Activated T-cell treated with anti-CD3 and anti-CD28 coated beads for 48 hours (primary cell): ENCODE results near the gene NFATC1.

Experiments used
- DNase-seq: peaks from one replicate; pipeline ENCODE4 v3.0.0-alpha.2; 2020; ENCODE audit warnings: low read depth

NFATC1 gene

DNA sequence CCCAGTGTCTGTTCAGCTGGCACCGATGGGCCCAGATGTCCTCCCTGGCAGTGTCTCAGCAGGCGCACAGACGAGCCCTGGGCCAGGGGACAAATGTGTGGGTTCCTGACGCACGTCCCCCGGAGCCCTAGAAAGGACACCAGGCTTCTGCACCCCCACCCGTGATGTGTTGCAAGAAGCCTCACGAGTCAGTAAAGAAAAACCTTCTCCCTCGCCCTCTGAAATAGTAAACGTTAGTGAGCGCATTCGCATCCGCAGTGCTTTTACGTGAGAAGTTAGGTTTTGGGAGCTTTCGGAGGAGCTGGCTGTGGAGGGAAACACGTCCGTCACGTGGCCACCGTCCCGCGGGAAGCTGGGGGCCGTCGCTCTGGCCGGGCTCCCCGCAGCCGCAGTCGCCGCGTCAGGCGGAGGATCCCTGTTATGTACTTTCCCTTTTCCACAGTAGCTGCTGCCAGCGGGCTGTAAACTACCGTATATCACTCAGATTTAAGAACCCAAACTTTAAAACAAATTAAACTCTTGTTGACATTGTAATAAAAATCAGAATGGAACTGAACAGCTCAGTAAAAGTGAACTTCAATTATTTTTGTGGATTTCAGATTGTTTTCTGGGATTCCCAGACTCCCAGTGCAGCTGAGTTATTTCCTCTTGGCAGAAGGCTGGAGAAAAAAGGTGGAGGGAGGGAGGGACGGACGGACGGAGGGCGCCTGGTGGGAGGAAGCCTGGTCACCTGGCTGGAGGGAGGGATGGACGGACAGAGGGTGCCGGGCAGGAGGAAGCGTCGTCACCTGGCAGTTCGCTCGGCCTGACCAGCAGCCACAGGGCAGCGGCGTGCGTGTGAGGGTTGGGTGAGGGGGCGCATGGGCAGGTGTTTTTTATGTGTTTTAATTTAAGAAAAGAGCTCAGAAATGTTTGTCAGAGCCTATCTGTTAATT lies 112.1 kb downstream of the NFATC1 start:
- DNase-seq, result no peak

DNA sequence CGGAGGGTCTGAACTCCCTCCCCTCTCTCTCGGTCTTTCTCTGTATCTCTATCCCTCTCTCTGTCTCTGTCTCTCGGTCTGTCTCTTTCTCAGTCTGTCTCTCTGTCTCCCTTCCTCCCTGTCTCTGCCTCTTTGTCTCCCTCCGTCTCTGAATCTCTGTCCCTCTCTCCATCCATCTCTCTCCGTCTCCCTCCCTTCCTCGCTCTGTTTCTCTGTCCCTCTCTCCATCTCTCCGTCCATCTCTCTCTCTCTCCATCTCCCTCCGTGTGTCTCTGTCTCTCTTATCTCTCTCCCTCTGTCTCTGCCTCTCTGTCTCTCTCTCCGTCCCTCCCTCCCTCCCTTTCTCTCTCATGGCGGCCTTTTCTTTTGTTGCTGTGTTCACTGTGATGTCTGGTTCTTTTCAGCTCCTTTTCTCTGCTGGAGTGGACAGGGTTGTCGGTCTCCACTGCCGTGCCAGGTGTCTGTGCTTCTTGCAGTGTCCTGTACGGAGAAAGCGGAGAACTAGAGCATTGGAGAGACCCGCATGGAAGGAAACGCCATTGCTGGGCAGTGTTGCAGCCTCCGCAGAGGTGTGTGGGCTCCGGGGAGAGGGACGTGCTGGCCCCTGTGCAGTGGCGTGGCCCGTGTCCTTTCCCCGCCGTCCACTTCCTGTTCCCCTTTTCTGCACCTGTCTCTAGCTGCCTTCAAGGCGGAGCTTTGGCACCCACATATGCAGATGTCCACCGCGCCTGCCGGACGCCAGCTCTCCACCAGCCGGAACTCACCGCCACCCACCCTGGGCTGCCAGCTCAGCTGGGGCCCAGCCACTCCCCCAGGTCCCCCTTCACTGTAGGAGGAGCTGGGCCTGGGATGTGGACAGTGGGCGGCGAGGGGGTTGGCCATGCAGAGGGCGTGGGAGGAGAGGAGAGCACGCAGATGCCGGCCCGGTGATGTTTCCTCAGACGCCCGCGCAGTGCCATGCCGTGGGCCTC lies 113.1 kb downstream of the NFATC1 start:
- no peak for DNase-seq

DNA sequence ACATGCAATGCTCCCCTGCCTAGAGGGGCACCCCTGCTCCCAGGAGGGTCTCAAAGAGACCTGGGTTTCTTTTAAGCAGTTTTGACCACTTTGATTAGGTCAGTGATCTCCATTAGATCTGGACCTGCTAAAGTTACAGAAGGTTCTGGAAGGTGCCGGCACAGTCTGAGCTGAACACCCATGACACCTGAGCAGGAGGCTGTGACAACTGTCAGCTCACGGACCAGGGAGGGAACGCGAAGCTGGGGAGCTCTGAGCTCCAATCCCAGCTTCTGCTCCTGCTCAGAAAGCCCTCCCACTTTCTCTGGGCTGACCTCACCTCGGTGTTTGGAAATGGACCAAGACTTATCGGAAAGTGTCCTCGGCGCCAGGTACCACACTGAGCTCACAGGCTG lies 113.8 kb downstream of the NFATC1 start:
- no peak for DNase-seq

DNA sequence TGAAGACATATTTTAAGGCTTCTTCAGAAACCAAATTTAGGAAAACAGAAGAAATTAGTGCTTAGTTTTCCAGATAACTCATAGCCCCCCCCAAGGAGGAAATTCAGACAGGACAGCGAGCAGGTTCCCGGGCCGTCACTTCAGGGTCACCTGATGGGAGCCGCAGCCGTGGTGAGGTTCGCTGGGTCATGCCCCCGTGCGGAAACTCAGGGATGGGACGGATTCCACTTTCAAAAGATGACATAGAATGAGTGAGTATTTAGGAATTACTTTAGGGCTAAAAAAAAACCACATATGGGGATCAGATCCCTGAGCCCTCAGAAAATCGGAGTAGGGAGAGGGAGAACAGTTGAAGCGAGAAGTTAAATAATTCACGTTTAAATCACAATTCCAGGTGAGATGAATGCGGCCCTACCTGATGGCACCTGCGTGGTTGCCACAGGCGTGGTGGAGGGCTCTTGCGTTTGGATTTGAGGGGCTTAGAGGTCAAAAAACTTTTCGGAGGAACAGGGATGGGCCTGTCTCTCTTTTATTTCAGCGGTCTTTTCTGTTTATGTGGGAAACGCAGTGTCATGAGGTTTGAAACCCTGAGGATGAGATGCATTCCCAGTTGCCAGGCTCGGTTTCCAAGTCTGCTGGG lies 114.4 kb downstream of the NFATC1 start:
- no peak for DNase-seq

DNA sequence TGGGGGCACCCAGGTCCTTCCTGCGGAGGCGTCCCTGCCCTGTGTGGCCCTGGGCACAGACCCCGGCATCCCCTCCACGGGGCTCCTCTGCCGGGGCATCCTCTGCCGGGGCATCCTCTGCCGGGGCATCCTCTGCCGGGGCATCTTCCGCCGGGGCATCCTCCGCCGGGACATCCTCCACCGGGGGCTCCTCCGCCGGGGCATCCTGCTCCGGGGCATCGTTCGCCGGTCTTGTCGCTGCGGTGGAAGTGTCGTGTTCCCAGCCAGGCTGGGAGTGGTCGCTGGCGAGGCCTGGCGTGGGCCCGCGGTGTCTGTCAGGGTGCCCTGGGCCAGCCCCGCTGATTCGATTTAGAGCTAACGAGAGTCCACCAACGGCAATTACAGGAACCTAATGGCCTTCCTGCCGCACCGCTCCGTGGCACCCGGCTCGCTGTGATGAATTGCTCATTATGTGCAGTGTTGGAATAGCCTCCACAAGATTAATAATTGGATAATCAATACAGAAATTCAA lies 115.1 kb downstream of the NFATC1 start:
- no peak for DNase-seq

DNA sequence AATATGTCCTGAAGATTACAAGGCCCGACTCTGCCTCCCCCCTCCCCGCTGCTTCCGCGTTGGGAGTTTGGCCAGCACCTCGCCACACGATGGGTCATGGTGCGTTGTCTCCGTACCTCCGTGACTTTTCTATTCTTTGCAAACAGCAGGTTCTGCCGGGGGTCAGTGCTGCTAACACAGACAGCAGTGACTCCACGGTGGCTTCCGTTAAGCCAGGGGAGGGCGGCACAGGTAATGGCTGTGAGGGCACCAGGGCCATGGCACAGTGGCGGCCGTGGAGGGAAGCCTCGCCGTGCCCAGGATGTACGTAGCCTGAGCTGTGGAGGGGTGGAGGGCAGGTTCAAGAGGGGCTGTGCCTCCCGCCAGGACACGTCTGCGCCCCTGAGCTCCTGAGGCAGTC lies 115.5 kb downstream of the NFATC1 start:
- DNase-seq, result no peak

DNA sequence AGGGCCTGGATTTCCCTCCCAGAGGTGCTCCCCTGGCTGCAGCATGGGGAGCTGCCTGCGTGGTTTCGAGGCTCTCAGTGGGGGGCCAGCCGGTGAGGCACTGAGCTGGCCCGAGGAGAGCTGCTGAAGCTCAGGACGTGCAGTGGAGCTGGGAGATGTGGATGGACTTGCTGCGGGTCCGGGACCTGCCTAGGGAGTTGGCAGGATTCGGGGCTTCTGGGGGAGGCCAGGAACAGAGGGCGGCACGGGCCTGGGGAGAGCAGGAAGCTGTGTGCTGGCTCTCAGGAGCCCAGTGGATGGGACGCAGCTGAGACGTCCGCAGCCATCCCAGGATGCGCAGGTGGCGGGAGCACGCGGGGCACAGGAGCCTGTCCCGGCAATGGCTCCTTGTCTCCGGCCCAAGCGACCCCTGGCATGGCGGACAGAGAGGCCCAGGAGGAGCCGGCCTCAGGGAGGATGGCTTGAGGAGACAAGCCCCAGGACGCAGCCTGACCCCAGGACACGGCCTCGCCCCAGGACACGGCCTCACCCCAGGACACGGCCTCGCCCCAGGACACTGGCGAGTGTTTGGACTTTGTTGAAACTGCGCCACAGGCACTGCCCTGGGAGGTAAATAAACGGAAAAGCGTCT lies 116.1 kb downstream of the NFATC1 start:
- no peak for DNase-seq

DNA sequence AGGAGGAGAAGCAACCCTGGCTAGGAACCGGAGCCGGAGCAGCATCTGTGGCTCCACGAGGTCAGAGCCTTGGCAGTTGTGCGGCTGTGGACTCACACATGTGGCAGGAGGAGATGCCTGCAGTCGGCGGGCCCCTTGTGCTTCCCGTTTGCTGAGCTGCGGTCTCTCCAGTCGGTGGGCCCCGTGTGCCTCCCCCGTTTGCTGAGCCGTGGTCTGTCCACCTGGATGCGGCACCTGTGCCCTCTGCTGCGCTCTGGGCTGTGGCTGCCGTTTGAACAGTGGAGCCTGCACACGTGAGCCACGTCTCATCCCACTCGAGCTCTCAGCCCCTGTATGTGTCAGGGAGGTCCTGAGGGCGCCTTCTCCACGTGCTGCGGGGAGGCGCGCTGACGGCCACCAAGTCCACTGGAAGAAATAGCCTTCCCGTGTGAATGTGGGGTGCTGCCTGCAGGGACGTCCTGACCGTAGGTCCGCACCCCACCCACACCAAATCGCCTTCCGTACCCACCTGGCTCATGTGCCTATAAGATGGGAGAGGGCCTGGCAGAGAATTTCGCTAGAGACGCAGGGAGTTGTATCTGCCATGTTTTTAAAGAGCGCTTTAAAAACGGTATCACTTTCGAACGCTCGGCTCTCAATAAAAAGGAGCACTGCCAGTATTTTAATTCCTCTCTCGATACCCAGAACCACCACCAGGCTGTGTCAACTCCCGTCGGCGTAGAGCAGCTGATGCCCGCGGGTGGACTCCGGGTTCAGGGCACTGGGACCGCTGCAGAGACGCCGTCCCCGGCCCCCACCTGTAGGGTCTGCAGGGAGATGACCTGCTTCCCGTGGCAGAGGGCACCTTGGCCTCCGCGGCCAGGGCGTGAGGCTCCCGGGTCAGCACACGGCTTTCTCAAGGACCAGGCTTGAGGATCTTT lies 117.0 kb downstream of the NFATC1 start:
- DNase-seq, result no peak

DNA sequence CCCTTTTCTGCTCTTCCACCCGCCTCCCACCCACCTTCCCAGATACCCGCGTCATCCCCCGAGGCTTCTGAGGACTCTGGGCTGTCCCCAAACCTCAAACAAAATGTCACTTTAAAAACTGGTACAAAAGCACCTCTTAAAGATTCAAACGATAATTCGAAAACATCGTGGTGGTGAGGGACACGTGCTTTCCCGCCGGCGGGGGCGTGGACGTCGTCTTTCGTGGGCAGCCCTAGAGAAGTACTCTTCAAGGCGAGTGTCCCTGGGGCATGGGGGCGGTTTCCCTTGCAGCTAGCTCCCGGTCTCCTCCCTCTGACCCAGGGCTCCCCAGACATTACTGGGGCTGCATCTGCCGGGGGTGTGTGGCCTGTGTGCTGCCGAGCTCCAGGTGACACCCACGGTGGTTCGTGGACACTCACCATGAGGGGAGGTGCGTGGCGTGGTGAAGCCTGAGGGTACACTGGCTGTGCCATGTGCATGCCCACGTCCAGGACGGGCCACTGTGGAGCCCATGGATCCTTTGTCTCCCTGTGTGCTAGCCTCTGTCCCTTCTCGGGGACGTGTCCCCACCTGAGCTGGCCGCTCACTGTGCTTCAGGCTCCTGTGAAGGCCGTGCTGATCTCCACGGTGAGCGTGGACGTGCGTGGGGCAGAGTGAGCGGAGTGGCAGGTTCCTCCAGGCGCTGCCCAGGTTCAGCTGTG lies 117.8 kb downstream of the NFATC1 start:
- DNase-seq, result no peak

DNA sequence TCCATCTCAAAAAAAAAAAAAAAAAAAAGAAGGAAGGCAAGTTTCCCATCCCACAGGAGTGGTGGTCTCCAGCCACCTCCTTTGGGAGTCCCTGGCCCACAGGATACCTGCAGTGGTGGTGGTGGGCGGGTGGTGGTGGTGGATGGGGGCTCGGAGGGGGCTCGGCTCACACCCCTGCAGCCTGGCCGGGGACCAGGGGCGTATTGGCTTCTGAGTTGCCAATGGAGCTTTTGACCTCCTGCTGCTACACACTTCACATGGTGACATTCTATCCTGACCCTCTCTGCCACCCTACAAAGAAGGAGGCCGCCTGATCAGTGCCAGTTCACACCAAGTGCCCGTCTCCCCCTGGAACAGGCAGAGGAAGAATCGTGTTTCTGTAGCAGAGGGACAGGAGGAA lies 119.6 kb downstream of the NFATC1 start:
- DNase-seq, result no peak

DNA sequence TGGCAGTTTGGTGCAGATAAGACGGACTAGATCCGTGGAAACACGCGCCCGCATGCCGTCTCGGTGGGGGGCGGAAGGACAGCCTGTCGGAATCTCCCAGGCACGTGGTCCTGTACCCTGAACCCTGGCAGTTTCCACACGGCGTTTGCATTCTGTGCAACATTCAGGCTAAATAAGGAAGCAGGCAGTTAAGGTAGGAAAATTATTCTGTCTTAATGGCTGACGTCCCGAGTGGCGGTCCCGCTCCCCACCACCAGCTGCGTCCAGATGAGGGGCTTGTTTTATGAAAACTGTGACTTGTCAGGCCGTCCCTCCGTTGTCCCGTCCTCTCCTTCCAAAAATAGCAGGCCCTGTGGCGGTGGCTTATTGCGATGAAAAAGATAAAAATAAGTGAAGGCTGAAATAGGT lies 120.2 kb downstream of the NFATC1 start:
- DNase-seq, result no peak

DNA sequence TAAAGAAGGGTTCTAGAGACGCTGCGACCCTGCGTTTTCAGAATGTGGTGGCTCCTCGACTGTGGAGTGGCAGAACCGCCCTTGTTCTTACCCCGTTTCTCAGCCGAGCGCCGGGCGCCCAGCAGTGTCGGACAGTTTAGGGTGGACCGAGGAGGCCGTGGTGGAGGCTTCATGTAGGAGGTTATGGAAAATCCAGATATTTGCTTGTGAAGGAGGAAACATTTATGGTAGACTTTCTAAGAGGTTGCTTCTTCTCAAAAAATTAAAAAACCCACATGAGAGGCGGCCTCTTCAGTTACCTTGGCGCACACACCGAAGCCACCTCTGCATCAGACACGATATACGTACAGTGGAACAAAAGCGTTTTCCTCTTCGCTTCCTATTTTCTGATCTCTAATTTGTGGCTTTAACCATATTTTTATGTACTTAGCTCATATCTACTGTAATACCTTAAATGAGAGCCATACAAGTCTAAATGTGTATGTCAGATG lies 120.8 kb downstream of the NFATC1 start:
- no peak for DNase-seq

DNA sequence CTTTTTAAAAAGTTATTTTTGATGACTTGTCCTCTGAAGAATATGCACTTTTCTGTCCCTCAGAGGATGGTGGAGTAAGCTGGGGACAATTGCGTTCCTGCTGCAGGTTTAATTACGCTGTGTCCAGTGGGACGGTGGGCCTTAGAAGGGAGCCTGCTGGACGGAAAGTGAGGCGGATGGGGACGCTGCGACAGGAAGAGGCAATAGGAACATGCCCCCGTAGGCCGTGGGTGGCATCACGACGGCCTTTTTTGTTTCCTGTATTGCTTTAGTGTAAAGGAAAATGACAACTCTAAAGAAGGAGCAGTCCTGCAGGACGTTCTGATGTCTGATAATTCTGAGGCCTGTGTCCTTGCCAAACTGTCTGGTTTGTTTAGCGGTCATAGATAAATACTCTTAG lies 121.6 kb downstream of the NFATC1 start:
- DNase-seq, result peak; percentile 48

DNA sequence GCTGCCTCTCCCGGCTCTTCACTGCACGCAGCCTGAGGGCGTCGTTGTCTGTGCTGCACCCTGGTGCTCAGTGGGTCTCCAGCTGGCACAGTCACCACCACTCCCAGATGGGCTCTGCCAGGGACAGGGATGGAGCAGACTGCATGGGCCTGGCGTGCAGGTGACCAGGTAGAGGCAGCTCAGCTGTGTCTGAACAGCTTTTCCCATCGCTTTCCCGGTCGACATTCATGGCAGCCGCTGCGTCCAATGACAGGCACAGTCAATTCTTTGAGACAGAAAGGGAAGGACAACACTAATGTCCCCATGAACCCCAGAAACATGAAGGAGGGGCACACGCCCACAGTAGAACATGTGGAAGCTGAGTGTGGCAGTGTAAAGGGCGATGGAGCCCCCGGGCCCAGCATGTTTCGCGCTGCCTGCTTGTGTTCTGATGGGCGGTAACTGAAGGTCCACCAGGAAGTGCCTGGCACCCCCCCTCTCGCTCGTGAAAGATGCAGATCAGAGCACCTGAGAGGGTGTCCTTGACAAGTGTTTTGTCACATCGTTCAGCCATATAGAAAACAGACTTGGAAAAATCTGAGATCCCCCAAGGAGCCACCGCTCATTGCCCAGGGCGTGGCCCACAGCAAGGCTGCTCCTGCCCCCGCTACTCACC lies 122.4 kb downstream of the NFATC1 start:
- no peak for DNase-seq

DNA sequence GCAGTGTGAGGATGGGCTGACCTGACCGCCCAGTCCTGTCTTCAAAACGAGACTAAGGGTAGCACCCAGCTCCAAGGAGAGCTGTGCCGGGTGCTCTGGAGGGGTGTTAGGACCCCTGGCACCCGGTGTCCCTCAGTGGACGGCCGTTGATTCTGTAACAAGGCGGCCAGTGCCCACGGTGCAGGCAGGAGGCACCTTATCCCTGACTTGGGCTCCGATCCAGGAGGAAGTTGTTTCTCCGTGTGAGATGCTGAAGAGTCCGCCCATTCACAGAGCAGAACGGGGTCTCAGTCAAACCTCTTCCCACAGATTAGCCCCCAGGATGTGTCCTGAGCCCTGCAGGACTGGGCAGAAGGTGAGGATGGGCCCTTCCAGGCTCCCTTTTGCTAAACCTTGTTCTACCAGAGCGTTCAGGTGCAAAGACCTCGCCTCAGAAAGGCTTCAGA lies 123.0 kb downstream of the NFATC1 start:
- DNase-seq, result no peak

DNA sequence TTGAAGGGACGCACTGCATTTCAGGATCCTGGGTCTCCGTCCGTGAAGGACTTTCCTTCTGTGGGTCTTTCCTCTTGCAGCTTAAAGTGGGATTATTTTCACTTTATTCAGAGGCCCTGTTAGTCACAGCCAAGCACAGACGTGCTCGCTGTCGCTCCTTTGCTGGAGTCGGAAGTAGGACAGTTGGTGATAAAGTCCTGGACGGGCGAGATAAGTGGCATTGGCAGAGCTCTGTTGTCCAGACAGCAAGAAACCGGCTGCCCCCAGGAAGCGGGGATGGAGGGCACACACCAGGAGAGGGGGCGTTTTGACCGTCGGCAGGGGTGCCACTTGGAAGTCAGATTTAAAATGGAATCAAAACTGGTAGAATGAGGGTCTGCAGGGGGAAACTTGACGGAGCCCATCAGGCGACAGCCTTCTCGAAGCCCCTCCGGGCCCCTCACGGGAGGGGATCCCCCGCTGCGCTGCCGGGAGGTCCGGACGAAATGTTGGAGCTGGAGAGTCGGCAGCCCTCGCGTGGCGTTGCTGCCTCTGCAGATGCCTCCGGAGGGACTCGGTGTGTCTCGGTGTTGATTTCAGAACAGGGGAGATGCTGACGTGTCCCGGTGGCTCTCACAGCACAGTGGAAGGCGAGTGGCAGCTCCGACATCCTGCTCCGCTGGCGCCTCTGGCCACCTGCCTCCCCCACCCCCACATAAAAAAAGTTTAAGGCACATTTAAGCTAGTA lies 124.2 kb downstream of the NFATC1 start:
- DNase-seq, result peak; percentile 63

DNA sequence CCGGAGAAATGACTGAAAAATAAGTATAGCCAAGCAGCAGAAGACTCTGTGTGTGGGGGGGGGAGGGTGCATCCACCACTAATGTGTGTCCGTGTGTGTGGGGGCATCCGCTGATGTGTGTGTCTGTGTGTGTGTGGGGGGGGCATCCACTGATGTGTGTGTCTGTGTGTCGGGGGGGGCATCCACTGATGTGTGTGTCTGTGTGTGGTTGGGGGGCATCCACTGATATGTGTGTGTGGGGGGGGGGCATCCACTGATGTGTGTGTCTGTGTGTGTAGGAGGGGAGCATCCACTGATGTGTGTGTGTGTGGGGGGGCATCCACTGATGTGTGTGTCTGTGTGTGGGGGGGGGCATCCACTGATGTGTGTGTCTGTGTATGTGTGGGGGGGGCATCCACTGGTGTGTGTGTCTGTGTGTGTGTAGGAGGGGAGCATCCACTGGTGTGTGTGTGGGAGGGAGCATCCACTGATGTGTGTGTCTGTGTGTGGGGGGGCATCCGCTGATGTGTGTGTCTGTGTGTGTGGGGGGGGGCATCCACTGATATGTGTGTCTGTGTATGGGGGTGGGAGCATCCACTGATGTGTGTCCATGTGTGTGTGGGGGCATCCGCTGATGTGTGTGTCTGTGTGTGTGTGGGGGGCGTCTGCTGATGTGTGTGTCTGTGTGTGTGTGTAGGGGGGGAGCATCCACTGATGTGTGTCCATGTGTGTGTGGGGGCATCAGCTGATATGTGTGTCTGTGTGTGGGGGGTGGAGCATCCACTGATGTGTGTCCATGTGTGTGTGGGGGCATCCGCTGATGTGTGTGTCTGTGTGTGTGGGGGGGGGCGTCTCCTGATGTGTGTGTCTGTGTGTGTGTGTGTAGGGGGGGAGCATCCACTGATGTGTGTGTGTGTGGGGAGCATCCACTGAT lies 125.0 kb downstream of the NFATC1 start:
- DNase-seq, result no peak
